GM19468 (cell line): Measurements from ENCODE around the gene ZNF726.
"Not testable (repeated sequence)": the region's sequence is repeated elsewhere in the genome, so short reads cannot be mapped to it uniquely, and the experiment has no call there.

Experiments
- ATAC-seq: cut with Tn5 transposase; IDR thresholded peaks from one replicate; pipeline ENCODE4 v1.9.1; 2021; ENCODE audit warnings: mild to moderate bottlenecking, moderate library complexity, moderate number of reproducible peaks; ENCODE audit not compliant: unreplicated experiment; ENCODE audit errors: extremely low read depth

Gene ZNF726

GRCh38 chr19:23937031-23937430, 22.3 kb downstream of the ZNF726 start:
- ATAC-seq, result not testable (repeated sequence)

- no peak for ATAC-seq
Observed at GRCh38 chr19:23943411-23943810, 28.7 kb downstream of the ZNF726 start.

- no peak for ATAC-seq
Observed at GRCh38 chr19:23946569-23946968, 31.9 kb downstream of the ZNF726 start.

GRCh38 chr19:23949611-23950010, 34.9 kb downstream of the ZNF726 start:
- no peak for ATAC-seq

- no peak for ATAC-seq
Observed at GRCh38 chr19:23956051-23956450, 41.4 kb downstream of the ZNF726 start.

GRCh38 chr19:23957660-23958281, 43.1 kb downstream of the ZNF726 start:
- ATAC-seq, result no peak

- not testable (repeated sequence) for ATAC-seq
Observed at GRCh38 chr19:23963396-23963795, 48.7 kb downstream of the ZNF726 start.

- ATAC-seq, result not testable (repeated sequence)
Observed at GRCh38 chr19:23963881-23964280, 49.2 kb downstream of the ZNF726 start.

GRCh38 chr19:23964334-23964733, 49.6 kb downstream of the ZNF726 start:
- ATAC-seq, result not testable (repeated sequence)

GRCh38 chr19:23969630-23970029, 54.9 kb downstream of the ZNF726 start:
- no peak for ATAC-seq

- ATAC-seq, result no peak
Observed at GRCh38 chr19:23971598-23971997, 56.9 kb downstream of the ZNF726 start.

GRCh38 chr19:23972161-23972560, 57.5 kb downstream of the ZNF726 start:
- ATAC-seq, result no peak

GRCh38 chr19:23974941-23975340, 60.3 kb downstream of the ZNF726 start:
- ATAC-seq, result no peak

GRCh38 chr19:23976631-23977030, 61.9 kb downstream of the ZNF726 start:
- ATAC-seq, result not testable (repeated sequence)

- ATAC-seq, result not testable (repeated sequence)
Observed at GRCh38 chr19:23977256-23977655, 62.6 kb downstream of the ZNF726 start.

GRCh38 chr19:23978068-23978467, 63.4 kb downstream of the ZNF726 start:
- no peak for ATAC-seq

GRCh38 chr19:23980805-23981204, 66.1 kb downstream of the ZNF726 start:
- no peak for ATAC-seq

GRCh38 chr19:23981863-23982262, 67.2 kb downstream of the ZNF726 start:
- no peak for ATAC-seq

GRCh38 chr19:23983406-23983805, 68.7 kb downstream of the ZNF726 start:
- no peak for ATAC-seq
